GM18511 (cell line): ENCODE results near the gene RHOT1.

Experiments
- ATAC-seq: cut with Tn5 transposase; IDR thresholded peaks from one replicate; pipeline ENCODE4 v1.9.1; 2021; ENCODE audit warnings: mild to moderate bottlenecking, moderate library complexity; ENCODE audit not compliant: unreplicated experiment

RHOT1 gene

DNA sequence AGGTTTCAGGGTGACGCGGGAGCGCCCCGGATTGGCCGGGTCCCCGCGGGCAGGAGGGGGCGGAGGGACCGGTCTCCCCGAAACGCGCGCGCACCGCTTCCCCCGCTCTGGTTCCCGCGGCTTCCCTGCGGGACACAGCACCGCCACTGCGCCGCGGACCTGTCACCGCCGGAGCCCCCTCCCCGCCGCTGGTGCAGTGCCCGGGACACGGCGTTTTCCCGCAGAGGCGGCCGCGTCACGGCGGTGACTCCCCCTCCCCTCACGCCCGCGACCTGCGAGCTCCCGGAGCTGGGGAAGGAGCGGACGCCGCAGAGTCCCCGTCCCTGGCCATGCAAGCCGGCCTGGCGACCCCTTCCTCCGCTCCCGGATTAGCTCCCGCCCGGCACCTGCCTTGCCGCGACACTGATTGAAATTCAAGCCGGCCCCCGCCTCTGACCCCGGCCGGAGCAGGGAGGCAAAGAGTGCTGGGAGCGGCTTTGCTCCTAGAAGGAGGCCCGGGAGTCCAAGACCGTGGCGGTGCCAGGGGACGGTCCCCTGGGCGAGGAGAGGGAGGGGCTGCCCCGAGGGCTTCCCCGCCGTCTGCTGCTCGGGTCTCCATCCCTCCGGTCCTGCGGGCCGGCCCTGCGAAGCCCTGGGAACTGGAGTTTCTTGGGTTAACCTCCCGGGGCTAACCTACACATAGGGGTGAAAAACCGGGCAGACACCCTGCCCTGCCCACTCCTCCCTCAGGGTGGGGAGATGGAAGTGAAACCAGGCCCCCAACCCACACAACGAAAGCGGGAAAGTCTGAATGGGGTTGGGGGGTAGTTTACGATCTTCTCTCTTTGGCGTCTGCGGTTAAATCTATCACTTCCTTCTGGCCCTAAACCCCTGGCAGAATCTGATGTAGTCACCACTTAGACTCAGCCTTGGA, 124.3 kb downstream of the RHOT1 start:
- ATAC-seq, result no peak

DNA sequence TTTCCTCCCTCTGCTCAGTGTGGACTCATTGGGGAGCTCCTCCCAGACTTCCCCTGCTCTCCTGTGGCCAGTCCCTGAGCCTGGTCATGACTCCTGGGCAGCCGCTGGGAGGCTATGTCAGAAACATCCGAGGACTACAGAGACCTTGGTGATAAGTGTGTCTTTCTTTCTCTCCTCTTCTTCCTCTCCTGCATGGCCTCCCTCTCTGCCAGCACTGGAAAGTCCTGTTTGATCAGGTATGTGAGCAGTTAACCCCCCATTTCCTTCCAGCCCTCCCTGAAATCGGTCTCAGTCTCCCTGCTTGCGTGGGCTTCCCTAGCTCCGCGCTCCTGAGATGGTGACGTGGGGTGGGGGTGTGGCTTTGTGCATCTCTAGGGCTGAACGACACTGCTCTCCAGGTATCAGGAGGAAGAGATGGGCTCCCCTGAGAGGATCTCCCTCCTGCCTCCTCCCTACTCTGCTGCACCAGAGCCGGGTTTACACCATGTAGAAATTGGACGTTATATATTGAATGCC, 125.4 kb downstream of the RHOT1 start:
- no peak for ATAC-seq

DNA sequence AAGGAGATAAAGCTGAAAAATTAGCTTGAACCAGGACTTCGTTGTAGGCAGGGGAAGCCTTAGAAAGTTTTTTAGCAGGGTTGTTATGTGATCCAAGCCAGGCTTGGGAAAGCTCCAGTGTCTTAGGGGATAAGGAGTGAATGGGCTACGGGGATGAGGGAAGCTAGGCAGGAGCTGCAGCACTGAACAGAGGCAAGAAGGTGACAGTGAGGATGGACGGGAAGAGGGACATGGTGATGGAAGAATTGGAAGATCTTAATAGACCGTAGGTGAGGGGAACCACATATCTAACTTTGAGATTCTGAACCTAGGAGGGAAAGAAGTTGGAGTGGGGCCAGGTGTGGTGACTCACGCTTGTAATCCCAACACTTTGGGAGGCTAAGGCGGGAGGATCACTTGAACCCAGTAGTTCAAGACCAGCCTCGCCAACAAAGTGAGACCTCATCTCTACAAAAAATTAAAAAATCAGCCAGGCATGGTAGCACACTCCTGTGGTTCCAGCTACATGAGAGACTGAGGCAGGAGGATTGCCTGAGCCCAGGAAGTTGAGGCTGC, 126.5 kb downstream of the RHOT1 start:
- no peak for ATAC-seq

DNA sequence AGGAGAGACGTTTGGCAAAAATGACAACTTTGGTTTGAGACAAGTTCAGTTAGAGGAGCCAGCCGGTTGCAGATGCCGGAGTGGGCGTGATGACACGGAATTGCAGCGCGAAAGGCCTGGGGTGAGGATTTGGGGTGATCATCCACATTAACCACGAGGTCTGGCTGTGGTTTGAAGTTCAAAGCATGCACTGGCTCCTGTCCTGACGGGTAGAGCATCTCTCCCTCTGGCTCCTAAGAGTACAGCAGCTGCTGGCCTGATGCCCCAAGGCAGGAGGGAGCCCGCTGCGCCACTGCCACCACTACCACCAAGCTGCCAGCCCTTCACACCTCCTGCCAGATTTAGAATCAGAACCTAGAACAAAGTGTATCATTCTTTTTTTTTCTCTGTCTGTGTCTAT, 127.1 kb downstream of the RHOT1 start:
- ATAC-seq, result no peak

DNA sequence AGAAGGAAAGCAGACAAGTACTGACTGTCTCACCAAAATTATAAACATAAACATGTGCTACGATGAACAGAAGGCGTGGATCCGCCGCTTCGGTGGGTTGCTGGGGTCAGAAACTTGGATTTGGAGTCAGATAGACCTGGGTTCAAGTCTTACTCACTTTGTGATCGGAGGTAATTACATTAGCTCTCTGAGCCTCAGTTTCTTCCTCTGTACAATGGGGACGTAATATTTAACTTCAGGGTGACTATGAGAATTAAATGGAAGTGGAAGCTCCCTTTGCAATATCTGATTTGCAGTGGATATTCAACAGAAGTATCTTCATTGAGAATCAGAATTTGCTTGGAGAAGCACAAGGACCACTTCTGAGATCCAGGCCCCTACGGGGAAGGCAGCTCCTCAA, 129.5 kb downstream of the RHOT1 start:
- ATAC-seq, result no peak

DNA sequence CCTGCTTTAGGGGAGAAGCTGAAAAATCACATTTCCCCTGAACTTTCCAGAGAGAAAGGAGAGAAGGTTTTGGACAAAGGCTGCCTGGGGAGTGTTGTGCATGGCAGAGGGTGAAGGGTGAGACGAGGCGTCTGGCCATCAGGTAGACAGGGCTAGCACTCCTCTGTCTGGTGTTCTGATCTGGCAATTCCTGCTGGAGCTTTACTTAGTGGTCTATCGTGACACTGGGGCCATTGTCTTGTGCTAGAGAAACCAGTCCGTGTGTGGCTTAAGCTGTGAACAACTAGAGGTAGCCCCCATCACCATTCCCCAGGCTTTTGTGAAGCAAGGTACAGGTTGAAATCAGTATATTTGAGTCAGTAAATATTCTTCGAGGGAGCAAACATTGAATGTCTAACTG, 131.8 kb downstream of the RHOT1 start:
- no peak for ATAC-seq

DNA sequence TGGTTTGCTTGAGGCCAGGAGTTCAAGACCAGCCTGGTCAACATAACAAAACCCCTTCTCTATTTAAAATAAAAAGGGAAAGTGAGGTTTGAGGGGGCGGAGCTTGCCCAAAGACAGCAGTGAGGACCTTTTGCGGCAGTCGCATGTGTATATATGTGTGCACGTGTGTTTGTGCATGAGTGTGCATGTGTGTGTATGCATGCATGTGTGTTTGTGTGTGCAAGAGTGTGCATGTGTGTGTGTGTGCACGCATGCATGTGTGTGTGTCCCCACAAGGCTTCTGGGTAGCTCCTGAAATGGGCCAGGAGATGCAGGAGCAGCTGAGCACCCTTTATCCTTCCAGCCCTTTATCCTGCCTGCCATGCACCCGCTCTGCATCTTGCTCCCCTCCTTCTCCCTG, 132.3 kb downstream of the RHOT1 start:
- no peak for ATAC-seq
